ENCODE results near the gene CD68. TPM values are rescaled to one million over a fixed set of nuclear protein-coding genes. Genes with fewer than 3 reads are reported as not detected.

Gene CD68
- total RNA-seq, 2 experiments from 2014 or later = 11.6 to 12.6 TPM

- H3K27ac Mint-ChIP-seq = peak overlapping the region; percentile 78
- H3K36me3 Mint-ChIP-seq (ENCODE audit: low read depth) = no peaks in the 10 kb centered on the region
- H3K4me3 Mint-ChIP-seq = peak overlapping the region; percentile 28
- intact Hi-C loops (cut with micrococcal nuclease) = no loop called here
- DNase-seq = peak; percentile 69
- peaks cover 62% of the 10 kb centered on the region for H3K4me1 Mint-ChIP-seq (ENCODE audit: low read depth)
- H3K9me3 Mint-ChIP-seq = no peaks in the 10 kb centered on the region
- CTCF ChIA-PET = interaction anchor here (1.0 to 2.0 kb wide), 5 partner anchors 8 to 272 kb away, joined by 3 to 9 read pairs (median 4); partner anchors contain the start of gene SLC2A4
- H3K27me3 Mint-ChIP-seq (ENCODE audit: low read depth) = no peaks in the 10 kb centered on the region
Measured at GRCh38 chr17:7552621-7553051, 26.8 kb upstream of the CD68 start.

- Mint-ChIP-seq H3K27ac (peak overlapping the region; percentile 78), H3K36me3 (ENCODE audit: low read depth) (no peaks in the 10 kb centered on the region), H3K4me3 (no peak overlapping the region), H3K4me1 (ENCODE audit: low read depth) (peaks cover 64% of the 10 kb centered on the region), H3K9me3 (no peaks in the 10 kb centered on the region), H3K27me3 (ENCODE audit: low read depth) (no peaks in the 10 kb centered on the region)
- intact Hi-C loops (cut with micrococcal nuclease) = no loop called here
- no peak for DNase-seq
- CTCF ChIA-PET = interaction anchor here (2.0 kb wide), 1 partner anchor 36 kb away, joined by 5 read pairs; no protein-coding TSS in a partner anchor
Measured at GRCh38 chr17:7553356-7553755, 26.1 kb upstream of the CD68 start.

- H3K9me3 Mint-ChIP-seq = no peaks in the 10 kb centered on the region
- CTCF ChIA-PET = interaction anchor here (0.6 to 7.5 kb wide), 2 partner anchors 31 to 41 kb away, joined by 4 to 96 read pairs; no protein-coding TSS in a partner anchor
- peaks cover 70% of the 10 kb centered on the region for H3K4me1 Mint-ChIP-seq (ENCODE audit: low read depth)
- H3K27me3 Mint-ChIP-seq (ENCODE audit: low read depth) = no peaks in the 10 kb centered on the region
- H3K4me3 Mint-ChIP-seq = no peak overlapping the region
- intact Hi-C loops (cut with micrococcal nuclease) = no loop called here
- DNase-seq = no peak
- H3K27ac Mint-ChIP-seq = no peak overlapping the region
- no peaks in the 10 kb centered on the region for H3K36me3 Mint-ChIP-seq (ENCODE audit: low read depth)
Measured at GRCh38 chr17:7555320-7555948, 24.0 kb upstream of the CD68 start.

- H3K27me3 Mint-ChIP-seq (ENCODE audit: low read depth) = no peaks in the 10 kb centered on the region
- no peak overlapping the region for H3K27ac Mint-ChIP-seq
- H3K4me3 Mint-ChIP-seq = no peak overlapping the region
- H3K4me1 Mint-ChIP-seq (ENCODE audit: low read depth) = peaks cover 66% of the 10 kb centered on the region
- intact Hi-C loops (cut with micrococcal nuclease) = no loop called here
- H3K36me3 Mint-ChIP-seq (ENCODE audit: low read depth) = no peaks in the 10 kb centered on the region
- CTCF ChIA-PET = interaction anchor here (7.5 kb wide), 1 partner anchor 42 kb away, joined by 96 read pairs; no protein-coding TSS in a partner anchor
- DNase-seq = no peak
- no peaks in the 10 kb centered on the region for H3K9me3 Mint-ChIP-seq
Measured at GRCh38 chr17:7556627-7557026, 22.8 kb upstream of the CD68 start.

GRCh38 chr17:7557147-7557764, 22.2 kb upstream of the CD68 start:
- H3K27me3 Mint-ChIP-seq (ENCODE audit: low read depth) = no peaks in the 10 kb centered on the region
- H3K4me3 Mint-ChIP-seq = no peak overlapping the region
- intact Hi-C loops (cut with micrococcal nuclease) = no loop called here
- H3K36me3 Mint-ChIP-seq (ENCODE audit: low read depth) = no peaks in the 10 kb centered on the region
- H3K9me3 Mint-ChIP-seq = no peaks in the 10 kb centered on the region
- DNase-seq = no peak
- CTCF ChIA-PET = interaction anchor here (0.5 to 7.5 kb wide), 7 partner anchors 33 to 361 kb away, joined by 3 to 96 read pairs (median 3); no protein-coding TSS in a partner anchor
- peaks cover 61% of the 10 kb centered on the region for H3K4me1 Mint-ChIP-seq (ENCODE audit: low read depth)
- H3K27ac Mint-ChIP-seq = no peak overlapping the region

GRCh38 chr17:7557775-7558543, 21.5 kb upstream of the CD68 start:
- CTCF ChIA-PET = interaction anchor here (0.5 to 7.5 kb wide), 7 partner anchors 29 to 362 kb away, joined by 3 to 96 read pairs (median 3); no protein-coding TSS in a partner anchor
- H3K9me3 Mint-ChIP-seq = no peaks in the 10 kb centered on the region
- DNase-seq = peak; percentile 42
- H3K4me1 Mint-ChIP-seq (ENCODE audit: low read depth) = peaks cover 61% of the 10 kb centered on the region
- H3K4me3 Mint-ChIP-seq = peak overlapping the region; percentile 58
- intact Hi-C loops (cut with micrococcal nuclease) = no loop called here
- H3K36me3 Mint-ChIP-seq (ENCODE audit: low read depth) = peaks cover 7% of the 10 kb centered on the region
- H3K27ac Mint-ChIP-seq = peak overlapping the region; percentile 78
- no peaks in the 10 kb centered on the region for H3K27me3 Mint-ChIP-seq (ENCODE audit: low read depth)

- CTCF ChIA-PET = interaction anchor here (0.7 to 7.5 kb wide), 4 partner anchors 28 to 122 kb away, joined by 3 to 96 read pairs (median 3); no protein-coding TSS in a partner anchor
- peak within 1 kb of the TSS; percentile 78 for H3K27ac Mint-ChIP-seq
- no peaks in the 10 kb centered on the region for H3K9me3 Mint-ChIP-seq
- H3K36me3 Mint-ChIP-seq (ENCODE audit: low read depth) = peaks cover 7% of the 10 kb centered on the region
- H3K4me3 Mint-ChIP-seq = peak within 1 kb of the TSS; percentile 58
- peaks cover 57% of the 10 kb centered on the region for H3K4me1 Mint-ChIP-seq (ENCODE audit: low read depth)
- no peak for DNase-seq
- intact Hi-C loops (cut with micrococcal nuclease) = no loop called here
- H3K27me3 Mint-ChIP-seq (ENCODE audit: low read depth) = no peaks in the 10 kb centered on the region
Measured at GRCh38 chr17:7558544-7559319, 20.7 kb upstream of the CD68 start, which contains the start of gene TNFSF13. Gene TNFSF13, plus strand, starts transcription at chr17:7558750. Its CDS starts 290 bp downstream, at chr17:7559040.

GRCh38 chr17:7559320-7560171, 19.9 kb upstream of the CD68 start:
- no peaks in the 10 kb centered on the region for H3K9me3 Mint-ChIP-seq
- CTCF ChIA-PET = interaction anchor here (1.0 to 7.5 kb wide), 29 partner anchors 10 to 236 kb away, joined by 3 to 96 read pairs (median 7); partner anchors contain the start of genes ACAP1, CD68, MPDU1 and NEURL4
- no peaks in the 10 kb centered on the region for H3K27me3 Mint-ChIP-seq (ENCODE audit: low read depth)
- intact Hi-C loops (cut with micrococcal nuclease) = no loop called here
- H3K4me3 Mint-ChIP-seq = peak overlapping the region; percentile 58
- peaks cover 61% of the 10 kb centered on the region for H3K4me1 Mint-ChIP-seq (ENCODE audit: low read depth)
- peak overlapping the region; percentile 84 for H3K27ac Mint-ChIP-seq
- peaks cover 11% of the 10 kb centered on the region for H3K36me3 Mint-ChIP-seq (ENCODE audit: low read depth)
- DNase-seq = no peak

GRCh38 chr17:7560172-7561027, 19.0 kb upstream of the CD68 start:
- Mint-ChIP-seq H3K27ac (peak overlapping the region; percentile 84), H3K4me3 (peak overlapping the region; percentile 87), H3K4me1 (ENCODE audit: low read depth) (peaks cover 61% of the 10 kb centered on the region), H3K36me3 (ENCODE audit: low read depth) (peaks cover 17% of the 10 kb centered on the region), H3K27me3 (ENCODE audit: low read depth) (no peaks in the 10 kb centered on the region), H3K9me3 (no peaks in the 10 kb centered on the region)
- DNase-seq = peak; percentile 74
- intact Hi-C loops (cut with micrococcal nuclease) = loop anchor here (1.0 kb wide), 12 partner anchors 11 to 308 kb away; partner anchors contain the start of genes ELP5, FXR2, MPDU1 and PLSCR3
- CTCF ChIA-PET = interaction anchor here (0.8 to 7.5 kb wide), 46 partner anchors 8 to 237 kb away, joined by 3 to 96 read pairs (median 5); partner anchors contain the start of genes ACAP1, CD68, MPDU1 and NEURL4

GRCh38 chr17:7561028-7561575, 18.3 kb upstream of the CD68 start:
- Mint-ChIP-seq H3K27me3 (ENCODE audit: low read depth) (no peaks in the 10 kb centered on the region), H3K9me3 (no peaks in the 10 kb centered on the region), H3K36me3 (ENCODE audit: low read depth) (peaks cover 17% of the 10 kb centered on the region), H3K4me3 (peak overlapping the region; percentile 87), H3K4me1 (ENCODE audit: low read depth) (peaks cover 57% of the 10 kb centered on the region), H3K27ac (peak overlapping the region; percentile 84)
- intact Hi-C loops (cut with micrococcal nuclease) = loop anchor here (1.0 kb wide), 12 partner anchors 11 to 309 kb away; partner anchors contain the start of genes ELP5, FXR2, MPDU1 and PLSCR3
- peak; percentile 89 for DNase-seq
- CTCF ChIA-PET = interaction anchor here (0.6 to 7.5 kb wide), 46 partner anchors 9 to 238 kb away, joined by 3 to 96 read pairs (median 5); partner anchors contain the start of genes ACAP1, CD68, MPDU1 and NEURL4
